Glutamatergic neuron (in vitro differentiated cells): ENCODE data around the gene THSD7A. TPM values are rescaled to one million over a fixed set of nuclear protein-coding genes. Genes with fewer than 3 reads are reported as not detected.

Experiments
- DNase-seq: peaks from one replicate; pipeline ENCODE4 v3.0.0; 2022
- H3K27ac Mint-ChIP-seq: one replicate; pipeline ENCODE4 v1.8.0; 2020; ENCODE audit warnings: mild to moderate bottlenecking, mixed read lengths, inconsistent platforms; ENCODE audit not compliant: unreplicated experiment
- H3K27me3 Mint-ChIP-seq: one replicate; pipeline ENCODE4 v1.8.0; 2020; ENCODE audit warnings: mild to moderate bottlenecking, moderate library complexity, mixed read lengths, inconsistent platforms; ENCODE audit not compliant: unreplicated experiment
- H3K36me3 Mint-ChIP-seq: one replicate; pipeline ENCODE4 v1.8.0; 2020; ENCODE audit warnings: mild to moderate bottlenecking, mixed read lengths, inconsistent platforms; ENCODE audit not compliant: unreplicated experiment
- H3K4me1 Mint-ChIP-seq: one replicate; pipeline ENCODE4 v1.8.0; 2020; ENCODE audit warnings: mild to moderate bottlenecking, low read depth, mixed read lengths, inconsistent platforms; ENCODE audit not compliant: unreplicated experiment
- H3K4me3 Mint-ChIP-seq: one replicate; pipeline ENCODE4 v1.8.0; 2020; ENCODE audit warnings: mild to moderate bottlenecking, mixed read lengths, inconsistent platforms; ENCODE audit not compliant: unreplicated experiment
- H3K9me3 Mint-ChIP-seq: one replicate; pipeline ENCODE4 v1.8.0; 2020; ENCODE audit warnings: mild to moderate bottlenecking, moderate library complexity, mixed read lengths, inconsistent platforms; ENCODE audit not compliant: unreplicated experiment
- total RNA-seq: library from RNA; stranded (reverse); fragmentation: NEBNext Ultra II Directional; extraction: Animal tissue kit (Norgen Biotek cat#: 25700); gene quantifications from one replicate; pipeline ENCODE4 v1.2.1, GENCODE V29; 2021; ENCODE audit not compliant: unreplicated experiment
- TF ChIP-seq, protein P1 (sequence below): fragments of 200-600 bp; sonication (generic); IDR thresholded peaks from one replicate; pipeline ENCODE4 v1.5.0; 2021; ENCODE audit not compliant: partially characterized antibody, unreplicated experiment

THSD7A gene
- total RNA-seq, 1 donor from 2014 or later, result 211 TPM

DNA sequence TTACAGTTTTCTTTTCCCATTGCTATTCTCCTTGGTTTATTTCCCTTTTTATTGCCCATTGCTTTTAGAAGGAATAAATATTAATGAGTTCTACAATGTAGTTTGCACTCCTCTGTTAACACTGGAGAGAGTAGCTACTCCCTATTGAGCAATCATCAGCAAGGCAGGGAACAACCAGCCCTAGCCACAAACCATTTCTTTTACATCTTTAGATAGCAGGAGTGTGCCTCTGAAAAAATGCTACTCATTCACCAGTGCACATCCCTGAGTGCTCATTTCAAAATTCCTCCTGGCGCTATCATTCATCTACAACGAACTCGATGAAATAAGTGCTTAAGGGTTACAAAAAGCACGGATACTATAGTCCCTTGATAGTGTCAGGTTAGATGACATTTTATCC is 252.9 kb downstream of the THSD7A start:
- Mint-ChIP-seq H3K4me3 (no peak overlapping the region), H3K36me3 (no peaks in the 10 kb centered on the region), H3K9me3 (no peaks in the 10 kb centered on the region), H3K27me3 (no peaks in the 10 kb centered on the region), H3K27ac (no peak overlapping the region), H3K4me1 (peaks cover 1% of the 10 kb centered on the region)
- DNase-seq, result no peak
- TF ChIP-seq, protein P1, sequence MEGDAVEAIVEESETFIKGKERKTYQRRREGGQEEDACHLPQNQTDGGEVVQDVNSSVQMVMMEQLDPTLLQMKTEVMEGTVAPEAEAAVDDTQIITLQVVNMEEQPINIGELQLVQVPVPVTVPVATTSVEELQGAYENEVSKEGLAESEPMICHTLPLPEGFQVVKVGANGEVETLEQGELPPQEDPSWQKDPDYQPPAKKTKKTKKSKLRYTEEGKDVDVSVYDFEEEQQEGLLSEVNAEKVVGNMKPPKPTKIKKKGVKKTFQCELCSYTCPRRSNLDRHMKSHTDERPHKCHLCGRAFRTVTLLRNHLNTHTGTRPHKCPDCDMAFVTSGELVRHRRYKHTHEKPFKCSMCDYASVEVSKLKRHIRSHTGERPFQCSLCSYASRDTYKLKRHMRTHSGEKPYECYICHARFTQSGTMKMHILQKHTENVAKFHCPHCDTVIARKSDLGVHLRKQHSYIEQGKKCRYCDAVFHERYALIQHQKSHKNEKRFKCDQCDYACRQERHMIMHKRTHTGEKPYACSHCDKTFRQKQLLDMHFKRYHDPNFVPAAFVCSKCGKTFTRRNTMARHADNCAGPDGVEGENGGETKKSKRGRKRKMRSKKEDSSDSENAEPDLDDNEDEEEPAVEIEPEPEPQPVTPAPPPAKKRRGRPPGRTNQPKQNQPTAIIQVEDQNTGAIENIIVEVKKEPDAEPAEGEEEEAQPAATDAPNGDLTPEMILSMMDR, result no peak

DNA sequence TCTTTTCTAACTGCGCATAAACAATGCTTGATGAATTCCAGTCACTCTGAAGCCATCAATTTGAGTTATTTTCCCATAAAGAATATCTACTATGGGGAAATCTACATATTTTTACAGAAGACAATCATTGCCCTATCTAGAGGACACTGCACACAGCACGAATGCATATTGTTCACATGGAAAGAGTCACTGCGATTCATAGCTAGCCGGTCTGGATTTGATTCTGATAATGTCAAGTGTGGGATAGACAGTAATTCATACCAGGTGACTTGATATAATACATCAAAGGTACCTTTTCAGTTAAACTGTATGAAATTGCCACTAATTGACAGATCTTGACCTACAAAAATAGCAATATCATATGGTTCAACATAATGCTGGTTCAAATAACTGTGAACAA is 255.7 kb downstream of the THSD7A start:
- H3K27ac Mint-ChIP-seq, result no peak overlapping the region
- TF ChIP-seq, protein P1, result no peak
- peaks cover 1% of the 10 kb centered on the region for H3K4me1 Mint-ChIP-seq
- H3K9me3 Mint-ChIP-seq, result peaks cover 5% of the 10 kb centered on the region
- DNase-seq, result no peak
- H3K36me3 Mint-ChIP-seq, result no peaks in the 10 kb centered on the region
- H3K4me3 Mint-ChIP-seq, result no peak overlapping the region
- peaks cover 6% of the 10 kb centered on the region for H3K27me3 Mint-ChIP-seq

DNA sequence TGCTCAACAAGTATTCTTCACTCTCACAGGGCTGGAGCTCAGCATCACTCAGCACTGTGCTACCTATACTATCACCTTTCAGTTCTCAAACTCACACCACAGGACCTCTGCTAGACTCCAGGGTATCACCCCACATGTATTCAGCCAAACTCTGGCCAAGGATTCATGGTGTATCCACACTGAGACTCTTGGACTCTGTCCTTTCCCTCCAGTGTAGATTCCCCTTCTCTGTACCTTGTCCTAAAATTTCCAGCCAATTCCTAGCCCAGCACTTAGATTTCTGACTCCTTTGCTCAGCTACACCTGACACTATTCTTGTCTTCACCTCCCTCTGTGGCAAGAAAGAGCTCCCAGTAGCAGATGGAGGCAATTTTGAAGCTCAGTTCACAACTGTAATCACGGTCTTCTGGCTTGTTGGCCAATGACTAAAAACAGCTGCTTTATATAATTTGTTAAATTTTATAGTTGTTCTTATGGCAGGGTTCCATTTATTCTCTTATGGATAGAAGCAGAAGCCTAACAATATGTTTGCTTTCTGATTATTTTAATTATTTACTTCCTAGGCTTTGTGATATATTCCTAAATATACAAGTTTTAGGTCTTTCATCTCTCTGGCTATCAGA is 258.8 kb downstream of the THSD7A start:
- no peak for DNase-seq
- Mint-ChIP-seq H3K27me3 (peaks cover 6% of the 10 kb centered on the region), H3K36me3 (no peaks in the 10 kb centered on the region), H3K27ac (no peak overlapping the region), H3K4me1 (no peaks in the 10 kb centered on the region), H3K4me3 (no peak overlapping the region), H3K9me3 (peaks cover 5% of the 10 kb centered on the region)
- TF ChIP-seq, protein P1, result no peak

DNA sequence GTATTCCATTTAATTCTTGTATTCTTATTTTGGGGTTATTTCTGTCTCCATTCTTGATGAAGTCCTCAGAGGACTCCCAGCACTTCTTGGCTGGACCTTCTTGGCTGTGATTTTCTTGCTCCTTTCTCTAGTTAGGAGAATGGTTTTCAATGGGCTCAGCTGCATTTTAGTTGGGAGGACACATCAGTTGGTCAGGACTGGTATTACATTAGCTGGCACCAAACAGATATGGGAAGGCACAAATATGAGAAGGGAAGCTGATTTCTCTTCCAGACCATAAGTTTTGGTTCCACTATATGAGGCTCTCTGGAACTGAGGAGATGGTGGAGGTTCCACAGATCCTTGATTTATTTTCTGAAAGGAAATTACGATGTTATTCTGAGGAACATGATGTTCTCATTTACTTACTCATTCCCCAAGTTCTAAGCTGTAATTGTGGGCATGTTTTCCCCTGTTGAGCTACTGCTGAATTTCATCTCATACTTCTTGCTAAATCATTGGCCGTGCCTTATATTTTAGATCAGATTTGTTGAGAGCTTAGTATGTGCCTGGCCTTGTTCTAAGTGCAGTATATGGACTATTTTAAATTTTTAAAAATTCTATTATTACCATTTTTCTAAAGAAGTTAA is 261.0 kb downstream of the THSD7A start:
- TF ChIP-seq, protein P1, result no peak
- Mint-ChIP-seq H3K9me3 (peaks cover 5% of the 10 kb centered on the region), H3K27ac (no peak overlapping the region), H3K36me3 (no peaks in the 10 kb centered on the region), H3K4me1 (no peaks in the 10 kb centered on the region), H3K27me3 (peaks cover 6% of the 10 kb centered on the region), H3K4me3 (no peak overlapping the region)
- no peak for DNase-seq

DNA sequence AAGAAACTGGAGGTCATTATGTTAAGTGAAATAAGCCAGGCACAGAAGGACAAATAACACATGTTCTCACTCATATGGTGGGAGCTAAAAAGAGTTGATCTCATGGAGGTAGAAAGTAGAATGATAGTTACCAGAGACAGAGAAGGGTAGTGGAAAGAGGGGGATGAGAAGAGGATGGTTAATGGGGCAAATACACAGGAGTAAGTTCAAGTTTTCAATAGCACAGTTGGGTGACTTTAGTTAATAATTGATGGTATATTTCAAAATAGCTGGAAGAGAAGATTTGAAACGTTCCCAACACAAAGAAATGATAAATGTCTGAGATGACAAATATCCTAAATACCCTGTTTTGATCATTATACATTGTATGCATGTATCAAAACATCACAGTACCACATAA is 261.8 kb downstream of the THSD7A start:
- TF ChIP-seq, protein P1, result no peak
- peaks cover 5% of the 10 kb centered on the region for H3K9me3 Mint-ChIP-seq
- peaks cover 6% of the 10 kb centered on the region for H3K27me3 Mint-ChIP-seq
- H3K27ac Mint-ChIP-seq, result no peak overlapping the region
- H3K36me3 Mint-ChIP-seq, result no peaks in the 10 kb centered on the region
- no peaks in the 10 kb centered on the region for H3K4me1 Mint-ChIP-seq
- no peak for DNase-seq
- no peak overlapping the region for H3K4me3 Mint-ChIP-seq
